NCI-H2196 treated with DMSO at 0.1 percent for 48 hours (cell line): ENCODE measurements around the gene CST1.
"Not testable (repeated sequence)": the region's sequence is repeated elsewhere in the genome, so short reads cannot be mapped to it uniquely, and the experiment has no call there.

ENCODE experiments used
- DNase-seq: peaks from one replicate; lab custom pipeline; 2025; ENCODE audit not compliant: unreplicated experiment; lab: John Stamatoyannopoulos, UW

Gene CST1

DNA sequence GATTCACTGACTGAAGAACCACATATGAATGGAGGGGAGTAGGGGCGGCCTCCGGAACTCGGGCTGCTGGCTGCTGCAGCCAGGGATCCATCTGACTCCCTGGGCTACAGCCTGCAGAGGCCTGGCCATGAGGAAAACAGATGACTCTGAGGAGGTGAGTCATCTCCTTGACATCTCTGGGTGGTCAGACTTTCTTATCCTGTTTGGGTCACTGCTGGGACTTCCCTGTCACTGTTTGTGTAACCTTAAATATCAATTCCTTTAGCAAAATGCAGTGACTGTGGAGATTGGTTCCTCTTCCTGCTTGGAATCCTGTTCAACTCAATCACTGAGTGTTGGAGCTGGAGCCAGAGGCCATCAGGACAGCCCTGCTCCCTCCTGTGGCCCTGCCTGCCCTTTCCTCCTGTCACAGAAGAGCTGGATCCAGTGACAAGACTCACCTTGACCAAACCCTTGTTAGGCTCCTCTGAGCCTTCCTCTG, 4.4 kb upstream of the CST1 start:
- not testable (repeated sequence) for DNase-seq

DNA sequence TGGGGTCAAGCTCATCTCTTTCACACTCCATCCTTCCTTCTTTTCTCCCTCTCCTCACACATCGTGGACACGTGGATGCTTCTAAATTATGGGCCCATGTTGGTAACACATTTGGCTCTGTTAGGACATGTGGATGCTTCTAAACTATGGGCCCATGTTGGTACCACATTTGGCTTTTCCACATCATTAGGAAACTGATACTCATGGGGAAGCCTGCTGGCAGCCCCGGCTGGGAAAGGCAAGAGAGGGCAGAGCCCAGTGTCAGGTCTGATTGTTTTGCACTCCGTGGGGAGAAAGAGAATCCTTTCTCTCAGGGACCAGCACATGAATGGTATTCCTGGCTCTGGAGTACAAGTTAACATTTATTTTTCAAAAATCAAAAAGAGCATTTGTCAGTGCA, 4.0 kb upstream of the CST1 start:
- no peak for DNase-seq

DNA sequence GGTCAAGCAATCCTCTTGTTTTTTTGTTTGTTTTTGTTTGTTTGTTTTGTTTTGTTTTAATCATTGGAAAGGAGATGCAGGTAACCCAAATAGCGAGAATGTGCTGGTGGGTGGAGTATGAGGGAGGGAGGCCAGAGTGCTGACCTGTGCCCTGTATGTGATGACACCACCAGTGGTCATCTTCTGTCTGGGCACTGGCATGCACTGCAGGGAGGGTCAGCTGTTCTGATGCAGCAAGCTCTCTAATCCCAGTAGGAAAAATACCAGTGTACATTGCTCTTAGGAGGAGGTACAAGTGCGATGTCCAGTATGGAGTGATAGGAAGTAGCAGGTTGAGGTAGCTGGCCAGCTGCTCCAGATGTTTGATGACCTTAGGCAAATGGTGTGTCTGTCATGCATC, 2.9 kb upstream of the CST1 start:
- DNase-seq = no peak

DNA sequence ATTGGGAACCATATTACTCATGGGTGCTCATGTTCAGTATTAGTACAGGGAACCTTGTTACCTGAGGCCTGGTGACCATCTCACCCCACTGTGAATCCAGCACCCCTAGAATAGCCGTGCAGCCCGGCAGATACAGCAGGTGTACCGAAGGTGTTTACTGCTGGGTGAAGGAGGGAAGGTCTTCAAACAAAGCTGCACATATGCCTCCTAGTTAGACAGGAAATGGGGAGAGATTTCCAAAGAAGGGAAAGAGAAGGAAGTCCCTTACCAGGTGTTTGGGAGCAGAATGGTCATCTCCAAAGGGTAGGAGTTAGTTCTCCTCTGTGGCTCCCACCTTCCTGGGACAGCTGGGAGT, 2.4 kb upstream of the CST1 start:
- DNase-seq = no peak

DNA sequence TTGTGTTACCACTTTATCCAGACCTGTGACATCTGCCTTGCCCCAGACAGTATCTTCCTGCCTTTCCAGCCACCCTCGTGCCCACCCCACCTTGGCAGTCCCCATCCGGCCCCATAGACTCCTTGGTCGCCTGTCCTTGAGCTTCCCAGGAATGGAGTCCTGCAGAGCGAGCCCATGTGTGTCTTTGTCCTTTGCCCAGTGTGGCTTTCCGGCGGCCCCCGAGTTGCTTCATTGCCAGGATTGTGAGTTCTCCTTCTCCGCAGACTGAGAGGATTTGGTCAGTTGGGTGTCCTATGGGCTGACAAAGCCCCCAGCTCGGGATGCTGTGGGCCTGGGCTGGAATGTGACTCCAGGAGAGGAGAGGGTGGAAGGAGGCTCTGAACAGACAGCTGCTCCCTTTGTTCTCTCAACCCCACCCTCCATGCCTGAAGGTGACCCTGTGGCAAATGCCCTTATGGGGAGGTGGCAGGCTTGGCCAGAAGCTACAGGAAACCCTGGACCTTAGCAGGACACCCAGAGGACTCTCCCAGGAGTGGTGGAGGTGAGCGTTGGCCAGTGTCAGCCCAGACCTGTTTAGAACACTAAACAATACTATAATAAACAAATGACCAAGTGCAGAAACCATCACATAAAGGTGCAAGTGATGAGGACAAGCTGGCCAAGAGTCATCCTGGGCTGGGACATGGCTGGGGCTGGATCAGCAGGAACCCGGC, 1.9 kb upstream of the CST1 start:
- no peak for DNase-seq

DNA sequence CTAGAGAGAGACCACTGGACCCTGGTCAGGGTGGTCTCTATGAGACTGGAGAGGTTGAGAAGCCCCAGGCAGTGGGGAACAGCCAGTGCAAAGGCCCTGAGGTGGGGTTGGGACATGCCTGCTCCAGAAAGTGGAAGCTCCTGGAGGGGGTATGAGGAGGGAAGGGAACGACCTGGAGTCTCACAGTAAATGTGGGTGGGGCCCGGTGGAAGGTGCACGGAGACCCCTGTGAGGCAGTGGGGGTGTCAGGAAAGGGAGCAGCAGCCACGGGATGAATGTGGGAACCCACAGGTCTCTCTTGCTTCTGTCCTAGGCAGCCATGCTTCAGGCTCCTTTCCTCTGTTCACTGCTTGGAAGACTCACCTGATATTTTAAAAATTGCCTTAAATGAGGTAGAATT, 1.3 kb upstream of the CST1 start:
- DNase-seq = no peak

DNA sequence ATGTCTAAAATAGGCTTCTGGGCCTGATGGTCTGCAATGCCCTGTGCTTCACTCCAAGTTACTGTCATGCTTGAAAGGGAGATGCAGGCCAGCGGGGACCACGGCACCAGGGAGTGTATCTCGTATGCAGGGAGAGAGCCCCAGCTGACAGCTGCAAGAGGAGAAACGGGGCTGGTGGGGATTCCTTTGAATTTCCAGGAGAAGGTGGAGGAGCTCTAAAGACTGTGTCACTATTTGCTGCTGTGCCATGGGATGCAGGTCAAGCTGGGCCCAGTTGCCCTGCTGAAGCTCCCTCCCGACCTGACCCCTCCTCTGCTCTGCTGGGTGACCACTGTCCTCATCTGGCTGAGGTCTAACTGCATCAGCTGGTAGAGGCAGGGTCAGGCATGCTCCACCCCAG, 989 bp downstream of the CST1 start:
- DNase-seq = no peak

DNA sequence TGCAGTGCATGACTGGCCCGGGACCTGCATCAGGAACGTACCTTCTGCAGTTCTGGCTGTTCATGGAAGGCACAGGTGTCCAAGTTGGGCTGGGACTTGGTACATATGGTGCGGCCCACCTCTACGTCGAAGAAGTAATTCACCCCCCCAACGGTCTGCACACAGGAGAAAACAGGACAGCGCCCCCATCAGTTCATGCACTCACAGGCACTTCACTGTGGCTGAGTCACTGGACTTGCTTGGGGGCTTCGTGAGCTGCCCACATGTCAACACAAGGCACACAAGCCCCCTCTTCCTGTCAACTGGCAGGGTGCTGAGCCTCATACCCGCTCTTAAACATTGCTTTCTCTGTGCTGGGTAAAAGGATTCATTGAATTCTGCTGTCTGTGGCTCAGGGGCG, 1.8 kb downstream of the CST1 start:
- DNase-seq = not testable (repeated sequence)

DNA sequence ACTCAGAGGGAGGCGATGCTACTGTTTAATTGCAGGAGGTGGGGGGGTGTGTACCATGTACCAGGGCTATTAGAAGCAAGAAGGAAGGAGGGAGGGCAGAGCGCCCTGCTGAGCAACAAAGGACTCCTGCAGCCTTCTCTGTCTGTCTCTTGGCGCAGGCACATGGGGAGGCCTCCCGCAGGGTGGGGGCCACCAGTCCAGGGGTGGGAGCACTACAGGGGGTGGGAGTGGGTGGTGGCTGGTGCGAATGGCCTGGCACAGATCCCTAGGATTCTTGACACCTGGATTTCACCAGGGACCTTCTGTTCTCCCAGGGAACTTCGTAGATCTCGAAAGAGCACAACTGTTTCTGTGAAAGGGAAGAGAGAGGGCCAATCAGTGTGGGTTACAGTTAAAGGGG, 3.2 kb downstream of the CST1 start:
- DNase-seq = not testable (repeated sequence)

DNA sequence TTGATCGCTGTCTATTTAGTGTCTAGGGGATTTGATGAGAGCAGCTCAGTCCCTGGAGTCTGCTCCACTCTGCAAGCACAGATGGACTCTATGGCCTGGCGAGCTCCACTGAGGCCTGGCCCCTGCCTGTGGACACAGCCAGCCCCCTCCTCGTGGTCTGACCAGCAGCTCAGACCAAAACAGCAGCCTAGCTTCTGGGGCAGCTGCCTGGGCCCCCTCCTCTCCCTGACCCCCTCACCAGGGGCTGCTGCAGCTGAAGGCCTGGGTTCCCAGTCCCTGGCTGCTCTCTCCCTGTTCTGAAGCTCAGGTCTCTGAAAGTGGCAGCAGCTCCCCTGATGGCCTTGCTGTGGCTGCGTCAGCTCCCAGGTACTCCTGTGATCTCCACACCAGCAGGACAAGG, 3.6 kb downstream of the CST1 start:
- DNase-seq = not testable (repeated sequence)

DNA sequence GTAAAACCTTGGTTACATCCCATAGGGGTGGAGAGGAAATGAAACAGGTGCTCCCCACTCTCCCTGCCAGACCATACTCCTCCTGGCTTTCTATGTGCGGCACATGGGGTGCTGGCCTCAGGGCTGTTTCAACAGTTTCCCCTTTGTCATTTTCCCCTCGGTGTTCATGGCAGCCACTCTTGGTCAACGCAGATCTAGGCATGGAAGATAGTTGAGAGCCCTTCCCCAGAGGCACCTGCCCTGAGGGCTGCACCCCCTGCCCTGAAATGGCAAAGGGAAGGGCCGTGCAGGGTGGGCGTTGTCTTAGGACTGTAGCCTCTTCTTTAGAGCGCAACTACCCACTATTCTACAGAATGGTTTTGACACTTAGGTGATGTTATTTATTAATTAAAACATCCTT, 4.4 kb downstream of the CST1 start:
- DNase-seq = no peak

DNA sequence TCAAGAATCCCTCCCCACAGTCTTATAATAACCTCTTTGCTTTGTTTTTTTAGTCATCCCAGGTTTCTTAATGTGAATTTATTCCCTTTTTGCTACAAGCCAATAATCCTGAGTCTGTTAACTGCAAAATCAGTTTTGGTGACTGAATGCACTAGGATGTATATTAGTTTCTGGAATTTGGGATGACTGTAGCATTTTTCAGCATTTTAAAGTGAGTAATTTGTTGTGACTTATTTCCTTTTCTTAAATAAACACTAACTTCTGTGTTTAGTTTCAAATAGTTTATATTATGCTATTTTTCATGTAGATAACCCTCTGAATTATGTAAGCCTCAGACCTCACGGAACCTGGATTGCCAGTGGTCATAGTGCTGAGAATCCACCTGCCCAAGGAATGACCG, 5.5 kb downstream of the CST1 start:
- DNase-seq = no peak

DNA sequence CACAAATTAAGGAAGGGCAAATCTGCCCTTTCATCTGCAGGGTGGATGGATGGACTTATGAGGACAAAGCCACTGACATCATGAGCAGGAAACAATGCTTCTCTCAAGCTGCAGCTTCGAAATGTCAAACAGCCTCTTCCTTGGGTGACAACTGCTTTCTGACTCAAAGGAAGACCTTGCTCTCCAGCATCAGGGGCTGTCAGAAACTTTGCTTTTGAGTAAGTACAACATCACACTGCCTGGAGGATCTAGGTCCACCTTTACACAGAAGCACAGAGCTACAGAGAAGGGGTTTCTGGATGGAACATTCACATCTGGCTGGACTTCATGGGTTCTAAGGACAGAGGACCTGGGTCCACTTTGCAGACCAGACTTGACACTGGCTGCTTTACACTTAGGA, 5.9 kb downstream of the CST1 start:
- DNase-seq = no peak

DNA sequence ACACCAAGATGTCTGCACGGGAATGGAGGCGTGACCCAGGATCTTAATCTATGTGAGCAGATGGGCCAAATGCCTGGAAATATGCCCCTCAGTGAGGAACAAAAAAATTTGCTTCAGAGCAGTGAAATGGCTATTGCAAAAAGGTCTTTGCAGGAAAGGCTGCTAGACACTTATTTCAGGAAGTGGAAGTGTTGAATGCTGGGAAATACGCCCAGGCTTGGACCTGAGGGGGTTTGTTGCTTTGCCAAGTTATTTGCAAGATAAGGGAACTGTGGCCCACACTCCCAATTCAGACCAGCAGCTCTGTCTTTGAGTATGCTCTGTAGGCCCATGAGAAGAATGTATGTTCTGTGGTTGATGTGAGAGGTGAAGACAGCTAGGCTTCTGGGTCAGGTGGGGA, 15.3 kb downstream of the CST1 start:
- DNase-seq = not testable (repeated sequence)

DNA sequence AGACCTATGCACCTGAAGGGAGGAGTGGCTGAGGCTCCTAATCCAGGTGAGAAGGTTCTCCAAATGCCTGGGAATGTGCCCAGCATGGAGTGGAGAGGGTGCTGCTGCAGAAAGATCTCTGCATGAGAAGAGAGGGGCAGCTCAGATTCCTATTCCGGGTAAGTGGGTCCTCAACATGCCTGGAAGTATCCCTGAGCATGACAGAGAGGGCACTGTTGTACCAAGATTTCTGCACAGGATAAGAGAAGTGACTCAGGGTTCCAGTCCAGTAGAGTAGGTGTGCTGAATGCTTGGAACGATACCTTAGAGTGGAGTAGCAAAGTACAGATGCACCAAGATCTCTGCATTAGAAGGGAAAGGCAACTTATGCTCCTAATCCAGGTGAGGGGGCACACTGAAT, 15.8 kb downstream of the CST1 start:
- DNase-seq = not testable (repeated sequence)

DNA sequence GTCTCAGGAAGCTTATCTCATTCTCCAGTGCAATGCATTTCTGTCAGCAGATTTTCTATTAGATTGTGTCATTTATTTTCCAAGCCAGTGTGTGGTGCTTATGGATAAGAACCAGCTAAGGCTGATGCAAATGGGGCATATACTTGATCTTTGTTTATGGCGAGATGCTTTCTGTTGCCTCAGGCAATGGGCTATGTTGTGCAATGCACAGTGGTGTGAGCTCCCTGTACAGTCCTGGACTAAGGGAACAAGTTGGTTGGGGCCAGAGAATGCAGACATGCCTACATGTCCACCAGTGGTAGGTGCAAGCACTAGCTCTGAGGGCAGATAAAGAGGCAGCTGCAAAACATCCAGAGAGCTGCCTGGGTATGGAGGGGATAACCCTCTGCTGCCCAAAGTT, 16.3 kb downstream of the CST1 start:
- DNase-seq = not testable (repeated sequence)

DNA sequence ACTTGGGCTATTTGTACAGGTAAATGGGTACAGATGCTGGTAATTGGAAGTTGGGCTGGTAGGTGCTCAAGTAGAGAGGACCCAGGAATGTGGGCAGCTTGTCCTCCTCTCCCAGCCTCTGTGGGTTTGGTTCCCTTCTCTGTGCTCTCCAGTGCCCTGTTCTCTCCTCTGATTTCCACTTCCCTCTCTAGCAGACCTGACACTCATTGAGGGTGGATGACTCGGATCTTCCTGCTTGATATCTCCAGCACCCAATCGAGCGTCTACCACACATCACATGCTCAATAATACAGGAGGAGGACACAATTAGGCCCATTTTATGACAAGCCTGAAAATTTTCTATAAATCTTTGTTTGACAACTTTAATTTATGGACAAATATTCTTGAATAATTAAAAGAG, 23.7 kb downstream of the CST1 start:
- DNase-seq = no peak

DNA sequence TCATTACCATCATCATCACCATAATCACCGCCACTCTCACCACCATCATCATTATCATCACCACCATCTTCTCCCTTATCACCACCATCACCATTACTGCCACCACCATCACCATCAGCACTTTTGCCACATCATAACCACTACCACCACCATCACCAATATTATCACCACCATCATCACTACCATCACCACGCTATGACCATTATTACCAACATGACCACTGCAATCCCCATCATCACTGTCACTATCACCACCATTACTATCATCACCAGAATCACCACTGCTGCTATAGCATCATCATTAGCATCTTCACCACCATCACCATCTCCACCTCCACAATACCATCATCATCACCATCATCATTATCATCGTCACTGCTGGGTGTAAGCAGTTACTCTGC, 25.6 kb downstream of the CST1 start:
- no peak for DNase-seq

DNA sequence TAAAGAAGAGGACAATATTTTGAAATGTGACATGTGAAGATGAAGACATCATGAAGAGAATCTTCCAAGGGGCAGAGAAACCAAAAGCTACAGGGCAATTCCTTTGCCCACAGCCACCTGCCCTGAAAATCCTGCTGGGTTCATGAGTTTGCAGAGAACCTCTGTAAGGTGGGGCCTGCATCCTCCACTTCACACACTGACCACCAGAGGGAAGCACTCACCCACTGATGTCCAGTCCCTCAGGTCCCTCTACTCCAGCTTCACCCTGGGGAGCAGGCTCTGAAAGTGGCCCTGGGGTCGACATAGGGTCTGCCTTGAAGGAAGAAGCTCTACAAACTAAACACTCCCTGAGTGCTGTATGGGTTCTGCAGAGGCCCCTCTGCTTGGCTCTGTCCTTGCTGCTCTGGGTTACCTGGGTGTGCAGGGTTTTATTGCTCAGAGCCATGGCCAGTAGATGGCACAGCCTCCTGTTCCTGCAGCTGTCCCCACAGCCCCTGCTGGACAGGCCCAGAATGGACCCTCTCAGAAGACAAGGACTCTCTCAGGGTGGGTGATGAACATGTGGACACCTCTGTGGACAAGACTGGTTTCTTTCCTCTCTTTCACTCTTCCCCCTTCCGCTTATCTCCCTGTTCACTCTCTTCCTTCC, 27.0 kb downstream of the CST1 start:
- DNase-seq = not testable (repeated sequence)

DNA sequence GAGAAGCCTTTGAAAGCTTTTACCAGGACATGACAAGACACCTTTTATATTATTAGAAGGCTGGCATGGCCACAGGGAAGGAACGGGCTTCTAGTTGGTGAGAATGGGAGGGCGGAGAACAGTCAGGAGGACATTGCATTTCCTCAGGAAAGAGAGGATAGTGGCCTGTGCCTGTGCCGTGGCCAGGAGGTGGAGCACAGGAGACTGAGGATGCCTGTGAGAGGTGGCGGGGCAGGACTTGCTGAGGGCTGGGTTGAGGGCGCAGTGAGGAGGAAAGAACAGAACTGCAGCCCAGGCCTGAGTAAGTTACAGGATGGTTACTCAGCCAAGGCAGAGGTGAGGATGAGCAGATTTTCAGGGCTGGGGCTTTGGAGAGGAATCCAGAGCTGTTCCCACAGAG, 27.9 kb downstream of the CST1 start:
- not testable (repeated sequence) for DNase-seq

DNA sequence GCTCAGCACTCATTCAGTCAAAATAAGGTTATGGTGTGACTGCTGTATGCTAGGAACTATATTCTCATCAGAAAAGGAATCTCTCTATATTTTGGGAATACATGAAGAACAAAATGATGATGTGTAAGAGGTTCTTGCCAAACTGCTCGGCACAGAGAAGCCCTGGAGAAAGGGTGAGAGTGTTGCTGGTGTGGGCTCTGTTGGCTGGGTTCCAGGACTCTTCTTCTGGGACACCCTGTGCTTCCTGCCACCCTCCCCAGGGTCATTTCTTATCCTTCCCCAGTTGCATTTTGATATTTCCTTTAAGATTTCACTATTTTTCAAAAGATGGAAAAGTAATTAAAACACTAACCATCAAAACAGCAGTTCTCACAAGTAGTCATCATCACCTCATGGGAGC, 28.8 kb downstream of the CST1 start:
- DNase-seq = no peak

DNA sequence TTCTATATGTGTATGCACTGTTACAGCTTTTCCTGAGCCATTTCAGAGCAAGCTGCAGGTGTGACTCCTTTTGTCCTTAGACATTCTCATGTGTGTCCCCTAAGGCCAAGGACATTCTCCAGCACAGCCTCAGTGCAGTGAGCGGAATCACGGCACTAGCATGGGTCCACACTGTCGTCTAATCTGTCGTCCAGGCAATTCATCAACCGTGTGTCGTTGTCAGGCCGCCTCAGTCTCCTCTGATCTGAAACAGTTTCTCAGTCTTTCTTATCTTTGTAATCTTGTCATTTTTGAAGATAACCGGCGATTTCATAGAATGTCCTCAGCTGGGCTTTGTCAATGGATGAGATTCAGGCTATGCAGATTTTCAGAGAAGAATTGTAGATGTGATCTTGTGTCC, 31.4 kb downstream of the CST1 start:
- not testable (repeated sequence) for DNase-seq

DNA sequence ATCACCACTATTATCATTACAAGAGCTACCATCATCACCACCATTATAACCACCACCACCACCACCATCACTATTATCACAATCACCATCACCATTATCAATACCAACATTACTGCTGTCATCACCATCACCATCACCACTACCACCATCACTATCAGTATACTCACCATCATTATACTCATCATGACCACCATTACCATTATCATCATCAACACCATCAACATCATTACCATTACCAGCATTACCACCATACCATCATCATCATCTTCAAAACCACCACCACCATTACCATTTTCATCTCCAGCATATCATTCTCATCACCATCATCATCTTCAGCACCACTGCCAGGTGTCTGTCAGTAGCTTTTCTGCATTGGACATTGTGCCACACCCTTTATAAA, 39.0 kb downstream of the CST1 start:
- not testable (repeated sequence) for DNase-seq
